Tibial artery (tissue), 4 donors: ENCODE results near the gene KAZN.

Experiments
- DNase-seq, 2 donors: peaks; one replicate each; pipeline ENCODE4 v3.0.0-alpha.2; 2019
- H3K27ac ChIP-seq, 2 donors: fragments of 200-600 bp; sonication (generic) in 1 of 2; 1 replicate in 1 of 2; 2 replicates in 1 of 2; pipeline ENCODE4 v1.5.1; 2018 to 2019; ENCODE audit warnings: mild to moderate bottlenecking in 1 of 2
- H3K27me3 ChIP-seq, 2 donors: fragments of 200-600 bp; sonication (generic) in 1 of 2; one replicate each; pipeline versions ENCODE4 v1.5.1 to v1.6.0; 2016 to 2019
- H3K36me3 ChIP-seq, 3 donors: fragments of 200-600 bp; sonication (generic) in 2 of 3; one replicate each; pipeline ENCODE4 v1.5.1; 2016 to 2019; ENCODE audit warnings: mild to moderate bottlenecking in 2 of 3
- H3K4me1 ChIP-seq, 4 donors: fragments of 200-600 bp; sonication (generic) in 2 of 4; 1 replicate in 3 of 4; 2 replicates in 1 of 4; pipeline ENCODE4 v1.5.1; 2016 to 2019
- H3K4me3 ChIP-seq, 2 donors: fragments of 200-600 bp; sonication (generic) in 1 of 2; 1 replicate in 1 of 2; 2 replicates in 1 of 2; pipeline ENCODE4 v1.5.1; 2018 to 2019; ENCODE audit warnings: mild to moderate bottlenecking in 2 of 2
- H3K9me3 ChIP-seq, 3 donors: fragments of 200-600 bp; sonication (generic) in 1 of 3; one replicate each; pipeline ENCODE4 v1.5.1; 2016 to 2019
- CTCF ChIP-seq, 2 experiments: fragments of 200-600 bp in 1 of 2; fragments of 450-650 bp in 1 of 2; IDR thresholded peaks; one replicate each; pipeline ENCODE4 v1.5.1; 2017 to 2019; ENCODE audit warnings: antibody characterized with exemption in 2 of 2, mild to moderate bottlenecking in 1 of 2, moderate library complexity in 1 of 2
- intact Hi-C: fragments of 100-400 bp; cut with DNase I; formaldehyde crosslinking; loops from one replicate; pipeline ENCODE4 v1.15.0; 2023; ENCODE audit warnings: low total_unique reads

The KAZN gene

GRCh38 chr1:14658642-14659041, 60.2 kb downstream of the KAZN start:
- Histone ChIP-seq H3K27me3 (peaks cover 0 to 17% of the 10 kb centered on the region in 2 donors), H3K4me1 (no peaks in the 10 kb centered on the region), H3K36me3 (no peaks in the 10 kb centered on the region), H3K27ac (no peak overlapping the region), H3K4me3 (no peak overlapping the region), H3K9me3 (no peaks in the 10 kb centered on the region)
- no peak for DNase-seq
- TF ChIP-seq CTCF (IDR thresholded peaks at IDR 0.05) = no peak
- intact Hi-C loops = no loop called here

GRCh38 chr1:14659913-14660312, 61.4 kb downstream of the KAZN start:
- Histone ChIP-seq H3K9me3 (no peaks in the 10 kb centered on the region), H3K36me3 (no peaks in the 10 kb centered on the region), H3K27ac (no peak overlapping the region), H3K4me3 (no peak overlapping the region), H3K4me1 (no peaks in the 10 kb centered on the region), H3K27me3 (peaks cover 0 to 17% of the 10 kb centered on the region in 2 donors)
- no peak for DNase-seq
- intact Hi-C loops = no loop called here
- no peak for TF ChIP-seq CTCF (IDR thresholded peaks at IDR 0.05)

GRCh38 chr1:14660801-14661200, 62.3 kb downstream of the KAZN start:
- Histone ChIP-seq H3K27ac (no peak overlapping the region), H3K4me3 (no peak overlapping the region), H3K36me3 (no peaks in the 10 kb centered on the region), H3K27me3 (peaks cover 0 to 14% of the 10 kb centered on the region in 2 donors), H3K4me1 (no peaks in the 10 kb centered on the region), H3K9me3 (no peaks in the 10 kb centered on the region)
- TF ChIP-seq CTCF (IDR thresholded peaks at IDR 0.05) = no peak
- no peak for DNase-seq
- intact Hi-C loops = no loop called here

- no peaks in the 10 kb centered on the region for H3K36me3 ChIP-seq
- DNase-seq = no peak
- no peak overlapping the region for H3K4me3 ChIP-seq
- peaks cover 0 to 11% of the 10 kb centered on the region in 2 donors for H3K27me3 ChIP-seq
- no peak for TF ChIP-seq CTCF (IDR thresholded peaks at IDR 0.05)
- H3K4me1 ChIP-seq = no peaks in the 10 kb centered on the region
- H3K9me3 ChIP-seq = no peaks in the 10 kb centered on the region
- H3K27ac ChIP-seq = no peak overlapping the region
- intact Hi-C loops = no loop called here
Observed at GRCh38 chr1:14661222-14661621, 62.7 kb downstream of the KAZN start.

GRCh38 chr1:14662116-14662515, 63.6 kb downstream of the KAZN start:
- TF ChIP-seq CTCF (IDR thresholded peaks at IDR 0.05) = no peak
- H3K36me3 ChIP-seq = no peaks in the 10 kb centered on the region
- H3K9me3 ChIP-seq = no peaks in the 10 kb centered on the region
- H3K27me3 ChIP-seq = peaks cover 0 to 10% of the 10 kb centered on the region in 2 donors
- no peaks in the 10 kb centered on the region for H3K4me1 ChIP-seq
- H3K4me3 ChIP-seq = no peak overlapping the region
- intact Hi-C loops = no loop called here
- no peak for DNase-seq
- H3K27ac ChIP-seq = no peak overlapping the region

GRCh38 chr1:14663773-14664172, 65.3 kb downstream of the KAZN start:
- H3K27ac ChIP-seq = no peak overlapping the region
- no peaks in the 10 kb centered on the region for H3K9me3 ChIP-seq
- no peak for TF ChIP-seq CTCF (IDR thresholded peaks at IDR 0.05)
- no peaks in the 10 kb centered on the region for H3K36me3 ChIP-seq
- intact Hi-C loops = no loop called here
- no peak overlapping the region for H3K4me3 ChIP-seq
- H3K4me1 ChIP-seq = no peaks in the 10 kb centered on the region
- peaks cover 0 to 7% of the 10 kb centered on the region in 2 donors for H3K27me3 ChIP-seq
- DNase-seq = no peak
